Fibroblast of skin of back (primary cell): ENCODE results near the gene MED15.
A peak's percentile ranks its signal among the peaks of the same experiment; 100 is the strongest.
"Not testable (repeated sequence)": the region's sequence is repeated elsewhere in the genome, so short reads cannot be mapped to it uniquely, and the experiment has no call there.

Source experiments
- DNase-seq: peaks from one replicate; pipeline ENCODE4 v3.0.0-alpha.2; 2013

Gene MED15

DNA sequence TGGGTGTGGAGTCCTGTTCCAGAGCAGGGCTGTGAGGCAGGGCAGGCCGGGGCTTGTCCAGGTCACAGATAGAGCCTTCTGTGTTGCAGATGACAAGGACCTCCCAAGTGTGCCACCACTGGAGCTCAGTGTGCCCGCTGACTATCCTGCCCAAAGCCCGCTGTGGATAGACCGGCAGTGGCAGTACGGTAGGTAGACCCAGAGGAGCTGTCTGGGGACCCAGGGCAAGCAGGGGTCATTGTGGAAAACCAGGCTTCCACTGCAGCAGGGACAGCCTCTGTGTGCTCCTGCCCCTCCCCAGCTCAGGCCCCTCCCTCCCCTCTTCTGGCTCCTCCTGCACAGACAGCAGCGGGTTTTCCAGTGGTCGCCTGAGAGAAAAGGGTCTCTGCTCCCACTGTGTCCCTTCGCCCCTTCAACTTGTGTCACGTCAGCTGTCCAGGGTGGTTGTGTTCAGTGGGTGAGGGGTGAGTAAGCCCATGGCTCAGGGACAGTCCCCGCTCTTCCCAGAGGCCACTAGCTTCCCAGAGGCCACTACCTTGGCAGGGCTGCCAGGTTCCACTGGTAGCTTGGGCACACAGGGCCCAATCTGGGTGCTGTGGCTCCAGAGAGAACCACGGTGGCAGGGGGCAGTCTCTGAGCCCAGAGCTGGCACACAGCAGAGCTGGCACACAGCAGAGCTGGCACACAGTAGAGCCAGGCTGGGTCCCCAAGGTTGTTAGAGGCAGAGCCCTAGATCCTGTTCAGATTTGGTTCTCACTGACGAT is 78.4 kb downstream of the MED15 start:
- DNase-seq = no peak

DNA sequence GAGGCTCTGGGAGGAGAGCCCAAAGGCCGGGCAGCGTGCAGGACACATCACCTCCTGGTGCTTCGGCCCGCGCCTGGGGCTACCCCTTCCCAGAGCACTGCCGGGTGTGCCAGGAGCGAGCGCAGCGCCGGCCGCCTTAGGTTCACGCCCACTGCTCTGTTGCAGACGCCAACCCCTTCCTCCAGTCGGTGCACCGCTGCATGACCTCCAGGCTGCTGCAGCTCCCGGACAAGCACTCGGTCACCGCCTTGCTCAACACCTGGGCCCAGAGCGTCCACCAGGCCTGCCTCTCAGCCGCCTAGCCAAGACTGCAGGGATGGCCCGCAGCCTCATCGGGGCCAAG is 79.0 kb downstream of the MED15 start:
- DNase-seq = no peak

DNA sequence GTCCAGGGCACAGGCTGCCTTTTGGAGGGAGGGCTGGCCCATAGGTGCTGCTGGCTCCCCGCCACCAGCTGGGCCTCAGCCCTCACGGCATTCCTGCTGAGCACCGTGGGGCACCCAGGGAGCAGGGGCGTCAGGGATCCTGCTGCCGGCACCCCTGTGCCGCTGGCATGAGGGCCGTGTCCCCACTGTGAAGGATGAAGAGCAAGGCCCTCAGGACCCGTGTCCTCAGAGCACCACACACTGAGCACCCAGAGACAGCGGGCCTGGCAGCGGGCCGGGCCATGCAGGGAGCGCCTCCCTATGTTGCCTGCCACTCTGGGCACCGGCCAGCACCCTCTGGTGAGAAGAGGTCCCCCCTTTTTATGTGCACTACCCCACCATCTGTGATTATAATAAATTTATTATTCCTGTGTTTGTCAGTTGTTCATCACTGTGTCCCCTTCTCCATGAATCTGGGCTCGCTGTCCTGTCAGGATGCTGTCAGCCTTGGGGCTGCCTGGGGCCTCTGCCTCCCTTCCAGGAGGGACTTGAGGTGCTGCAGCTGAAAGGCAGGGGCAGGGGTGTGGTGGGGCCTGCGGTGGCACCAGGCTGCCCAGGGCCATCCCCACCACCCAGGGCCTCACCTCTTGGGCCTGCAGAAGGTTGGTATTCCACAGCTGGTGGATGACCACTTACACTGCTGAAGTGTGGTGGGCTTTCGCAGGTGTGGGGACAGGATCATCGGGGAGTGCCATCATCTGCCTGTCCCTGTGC is 80.0 kb downstream of the MED15 start:
- no peak for DNase-seq

DNA sequence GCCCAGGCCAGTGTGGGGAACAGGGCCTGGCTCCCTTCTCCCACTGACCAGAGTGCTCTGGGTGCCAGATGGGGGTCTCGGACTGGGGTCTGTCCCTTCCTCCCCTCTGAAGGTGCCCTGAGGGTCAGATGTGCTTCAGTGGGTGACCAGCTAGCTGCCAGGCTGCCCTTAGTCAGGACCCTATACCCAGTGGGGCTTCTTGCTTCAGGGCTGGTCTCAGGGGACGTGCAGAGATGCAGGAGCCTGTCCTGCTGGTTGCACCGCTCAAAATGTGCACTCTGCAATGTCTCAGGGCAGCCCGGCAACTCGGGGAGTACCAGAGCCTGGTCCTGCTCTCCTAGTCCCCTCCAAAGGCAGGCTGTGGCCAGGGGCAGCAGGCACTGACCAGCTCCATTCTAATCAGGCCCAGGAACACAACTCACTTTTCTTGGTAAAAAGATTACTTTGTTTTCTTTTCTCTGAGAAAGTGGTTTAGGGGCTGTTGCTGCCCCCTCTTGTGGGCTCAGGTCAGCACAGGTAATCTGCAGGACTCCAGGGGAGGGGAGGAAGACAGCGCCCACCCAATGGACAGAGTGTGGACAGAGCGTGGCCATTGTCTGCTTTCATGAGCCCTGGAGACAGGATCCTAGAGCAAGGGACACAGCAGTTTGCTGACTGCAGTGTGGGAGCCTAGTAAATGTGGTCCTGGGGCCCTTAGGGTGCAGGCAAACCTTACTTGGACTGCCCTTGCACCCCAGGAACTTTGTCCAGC is 80.9 kb downstream of the MED15 start:
- no peak for DNase-seq

DNA sequence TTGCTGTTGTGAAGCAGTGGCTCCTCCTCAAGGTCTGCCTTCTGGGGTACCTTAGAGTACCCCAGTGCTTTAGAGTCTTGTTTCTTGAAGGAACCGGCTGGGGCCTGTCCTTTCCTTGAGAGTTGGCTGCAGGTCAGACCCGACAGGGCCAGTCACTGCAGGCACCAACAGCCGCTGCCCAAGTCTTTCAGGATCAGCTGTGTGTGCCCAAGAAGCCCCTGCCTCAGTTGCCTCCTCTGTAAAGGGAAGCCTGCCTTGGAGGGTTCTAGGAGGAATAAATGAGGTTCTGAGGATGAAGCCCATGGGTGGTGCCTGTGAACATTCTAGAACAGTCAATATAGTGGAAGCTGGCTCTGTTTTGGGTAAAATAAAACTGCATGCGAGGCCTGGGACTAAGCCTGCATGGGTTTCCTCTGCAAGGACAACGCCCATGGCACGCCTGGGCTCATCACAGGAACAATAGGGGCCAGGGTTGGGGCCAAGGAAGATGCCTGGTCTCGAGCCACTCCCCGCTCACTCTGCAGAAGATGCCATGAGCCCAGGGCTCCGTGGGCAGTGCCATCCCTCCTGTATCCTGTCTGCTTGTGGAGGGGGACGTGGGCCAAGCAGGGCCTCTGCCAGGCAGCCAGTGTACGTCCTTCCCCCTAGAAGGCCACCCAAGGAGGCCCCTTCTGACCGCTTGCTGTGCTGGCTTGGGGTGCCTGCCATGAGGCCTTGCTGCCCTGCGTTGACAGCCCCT is 81.6 kb downstream of the MED15 start:
- DNase-seq = no peak

DNA sequence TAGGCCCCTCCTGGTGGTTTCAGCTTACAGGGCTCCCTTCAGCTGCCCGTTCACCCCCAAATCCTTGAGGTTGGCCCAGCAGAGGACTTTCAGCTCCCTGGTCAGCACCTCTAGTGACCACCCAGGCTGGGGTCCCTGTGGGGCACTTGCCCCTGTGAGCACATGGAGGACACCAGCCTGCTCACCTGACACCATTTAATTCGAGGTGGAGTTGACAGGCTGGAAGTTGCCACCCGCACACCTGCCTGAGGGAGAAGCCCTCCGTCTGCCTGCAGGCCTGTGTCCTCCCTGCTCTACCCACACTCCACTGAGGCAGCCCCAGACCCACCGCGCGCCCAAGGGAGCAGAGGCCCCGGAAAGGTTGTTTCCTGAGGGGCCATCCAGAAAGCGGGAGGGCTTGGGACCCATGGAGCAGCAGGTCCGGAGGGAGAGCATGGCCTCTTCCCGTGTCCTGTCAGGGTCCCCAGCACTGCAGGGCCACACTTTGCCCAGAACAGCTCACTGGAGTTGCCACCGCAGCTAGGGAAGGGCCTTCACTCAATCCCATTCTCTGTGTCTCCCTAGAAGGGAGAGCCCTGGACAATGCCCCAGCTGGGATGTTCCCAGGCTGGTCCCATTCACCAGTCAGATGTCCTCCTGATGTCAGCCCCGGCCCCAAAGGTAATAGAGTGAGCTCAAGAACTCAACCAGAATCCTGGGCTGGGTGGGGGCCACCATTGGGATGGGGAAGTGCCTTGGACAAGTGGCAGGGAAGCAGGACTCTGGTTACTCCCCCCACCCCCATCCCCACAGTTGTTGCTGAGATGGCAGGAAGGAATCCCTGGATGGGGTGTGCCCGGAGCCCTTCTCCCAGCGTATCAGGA is 82.4 kb downstream of the MED15 start:
- DNase-seq = no peak

DNA sequence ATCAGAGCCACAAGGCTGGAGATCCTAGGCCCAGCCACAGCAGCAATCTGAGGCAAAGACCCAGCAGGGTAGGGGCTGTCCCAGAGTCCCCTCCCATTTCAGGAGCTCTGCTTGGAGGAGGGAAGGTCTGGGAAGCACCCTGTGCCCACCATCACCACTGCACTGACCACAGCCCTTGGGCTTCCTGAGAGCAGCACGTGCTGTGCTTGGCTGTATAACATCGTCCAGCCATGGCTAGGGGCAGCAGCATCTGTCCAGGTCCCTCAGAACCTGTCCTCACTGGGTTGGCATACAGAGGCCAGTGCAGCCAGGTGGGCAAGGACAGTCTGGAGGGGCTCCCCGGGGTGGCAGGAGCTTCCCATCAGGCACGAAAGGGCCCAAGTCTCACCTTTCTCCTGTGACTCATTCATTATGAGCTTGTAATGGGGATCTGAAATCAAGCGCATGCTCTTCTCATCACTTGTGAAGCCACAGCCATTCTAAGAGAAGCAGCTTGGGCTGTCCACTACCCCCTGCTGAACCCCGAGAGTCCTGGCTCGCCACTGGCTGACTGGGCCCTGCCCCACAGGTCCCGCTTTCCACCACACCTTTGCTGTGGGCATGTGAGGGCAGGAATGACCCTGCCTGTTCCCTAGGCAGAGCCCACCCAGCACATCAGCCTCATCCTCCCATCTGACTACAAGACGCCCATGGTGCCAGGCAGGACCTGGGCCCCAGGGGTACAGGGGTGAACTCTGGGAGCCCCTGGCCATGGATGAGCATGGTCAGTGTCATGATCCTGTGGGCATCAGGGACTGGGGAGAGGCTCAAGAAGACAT is 83.3 kb downstream of the MED15 start:
- no peak for DNase-seq

DNA sequence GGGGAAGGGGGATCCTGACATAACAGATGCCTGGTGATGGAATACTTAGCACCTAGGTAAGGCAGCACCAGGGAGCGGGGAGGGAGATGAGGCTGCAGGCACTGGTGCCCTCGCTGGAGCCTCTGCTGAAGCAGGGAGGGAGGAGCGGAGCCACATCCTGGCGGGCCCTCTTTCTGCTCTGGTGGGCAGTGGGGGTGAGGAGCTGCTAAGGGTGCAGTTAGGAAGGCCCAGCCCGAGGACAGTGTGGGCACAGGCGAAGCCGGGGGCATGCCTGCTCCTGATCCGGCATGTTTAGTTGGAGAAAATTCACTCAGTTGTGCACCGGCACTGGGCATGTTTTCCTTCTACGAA is 83.9 kb downstream of the MED15 start:
- no peak for DNase-seq

DNA sequence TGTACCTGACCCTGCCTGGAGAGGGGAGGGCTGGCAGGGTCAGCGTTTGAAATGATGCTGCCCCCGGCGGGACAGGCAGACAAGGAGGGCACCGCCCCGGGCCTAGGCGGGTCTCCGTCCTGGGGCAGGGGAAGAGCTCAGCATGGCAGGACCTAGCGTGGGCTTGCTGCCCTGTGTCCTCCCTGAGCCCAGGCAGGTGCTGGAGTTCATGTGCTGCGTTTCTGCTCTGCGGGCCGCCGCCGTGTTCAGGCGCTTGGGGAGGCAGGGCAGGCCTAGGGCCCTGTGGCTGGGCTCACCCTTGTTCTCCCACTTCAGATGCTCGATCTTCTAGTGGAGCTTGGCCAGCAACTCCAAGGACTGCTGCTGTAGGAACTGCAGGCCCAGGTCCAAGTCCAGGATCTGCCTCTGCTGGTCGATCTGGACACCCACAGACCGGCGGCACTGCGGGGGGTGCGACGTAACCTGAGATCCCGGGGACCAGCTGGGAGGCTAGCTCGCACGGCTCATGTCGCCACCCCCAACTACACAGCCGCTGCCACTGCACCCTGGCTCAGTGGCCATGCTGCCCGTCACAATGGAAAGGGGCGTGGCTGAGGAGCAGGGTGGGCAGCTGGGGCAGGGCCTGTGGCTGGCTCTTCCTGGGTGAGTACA is 84.4 kb downstream of the MED15 start:
- DNase-seq = peak; percentile 41

DNA sequence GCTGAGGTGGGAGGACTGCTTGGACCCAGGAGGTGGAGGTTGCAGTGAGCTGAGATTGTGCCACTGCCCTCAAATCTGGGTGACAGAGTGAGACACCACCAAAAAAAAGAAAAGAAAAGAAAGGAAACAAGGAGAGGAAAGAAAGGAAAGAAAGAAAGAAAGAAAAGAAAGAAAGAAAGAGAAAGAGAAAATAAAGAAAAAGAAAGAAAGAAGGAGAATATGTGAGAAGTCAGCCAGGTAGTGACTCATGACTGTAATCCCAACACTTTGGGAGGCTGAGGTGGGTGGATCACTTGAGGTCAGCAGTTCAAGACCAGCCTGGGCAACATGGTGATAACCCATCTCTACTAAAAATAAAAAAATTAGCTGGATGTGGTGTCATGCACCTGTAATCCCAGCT is 86.6 kb downstream of the MED15 start:
- DNase-seq = not testable (repeated sequence)

DNA sequence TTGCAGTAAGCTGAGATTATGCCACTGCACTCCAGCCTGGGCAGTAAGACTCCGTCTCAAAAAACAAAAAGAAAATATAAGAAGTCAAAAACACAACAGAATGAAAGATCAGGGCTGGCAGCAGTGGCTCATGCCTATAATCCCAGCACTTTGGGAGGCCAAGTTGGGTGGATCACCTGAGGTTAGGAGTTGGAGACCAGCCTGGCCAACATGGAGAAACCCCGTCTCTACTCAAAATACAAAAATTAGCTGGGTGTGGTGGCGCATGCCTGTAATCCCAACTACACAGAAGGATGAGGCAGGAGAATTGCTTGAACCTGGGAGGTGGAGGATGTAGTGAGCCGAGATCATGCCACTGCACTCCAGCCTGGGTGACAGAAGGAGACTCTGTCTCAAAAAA is 87.1 kb downstream of the MED15 start:
- DNase-seq = not testable (repeated sequence)

DNA sequence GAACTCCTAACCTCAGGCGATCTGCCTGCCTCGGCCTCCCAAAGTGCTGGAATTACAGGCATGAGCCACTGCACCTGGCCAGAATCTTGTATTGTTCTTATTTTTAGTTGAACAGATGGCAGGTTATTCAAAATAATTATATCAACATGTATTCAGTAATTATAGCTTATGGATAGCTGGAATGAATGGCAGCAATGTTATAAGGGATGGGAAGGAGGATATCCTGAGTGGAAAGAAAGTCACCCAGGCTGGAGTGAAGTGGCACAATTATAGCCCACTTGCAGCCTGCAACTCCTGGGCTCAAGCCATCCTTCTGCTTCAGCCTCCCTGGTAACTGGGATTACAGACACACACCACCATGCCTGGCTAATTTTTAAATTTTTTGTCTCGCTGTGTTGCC is 88.1 kb downstream of the MED15 start:
- DNase-seq = no peak

DNA sequence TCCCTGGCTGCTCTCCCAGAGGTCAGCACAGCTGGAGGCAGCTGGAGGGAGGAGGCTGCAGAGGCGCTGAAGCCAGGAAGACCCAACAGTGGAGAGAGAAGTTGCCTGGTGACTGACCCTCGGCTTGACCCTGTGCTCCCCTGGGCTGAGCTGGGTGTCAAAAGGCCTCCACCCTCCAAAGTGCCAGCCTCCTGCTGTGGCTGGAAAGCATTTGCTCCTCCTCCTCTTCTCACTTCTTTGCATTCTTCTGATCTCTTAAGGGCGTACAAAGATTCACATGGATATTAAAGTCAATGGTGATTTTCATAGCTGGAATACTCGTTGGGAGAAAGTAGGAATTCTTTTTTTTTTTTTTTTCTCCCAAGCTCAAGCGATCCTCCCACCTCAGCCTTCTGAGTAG is 91.7 kb downstream of the MED15 start:
- DNase-seq = no peak

DNA sequence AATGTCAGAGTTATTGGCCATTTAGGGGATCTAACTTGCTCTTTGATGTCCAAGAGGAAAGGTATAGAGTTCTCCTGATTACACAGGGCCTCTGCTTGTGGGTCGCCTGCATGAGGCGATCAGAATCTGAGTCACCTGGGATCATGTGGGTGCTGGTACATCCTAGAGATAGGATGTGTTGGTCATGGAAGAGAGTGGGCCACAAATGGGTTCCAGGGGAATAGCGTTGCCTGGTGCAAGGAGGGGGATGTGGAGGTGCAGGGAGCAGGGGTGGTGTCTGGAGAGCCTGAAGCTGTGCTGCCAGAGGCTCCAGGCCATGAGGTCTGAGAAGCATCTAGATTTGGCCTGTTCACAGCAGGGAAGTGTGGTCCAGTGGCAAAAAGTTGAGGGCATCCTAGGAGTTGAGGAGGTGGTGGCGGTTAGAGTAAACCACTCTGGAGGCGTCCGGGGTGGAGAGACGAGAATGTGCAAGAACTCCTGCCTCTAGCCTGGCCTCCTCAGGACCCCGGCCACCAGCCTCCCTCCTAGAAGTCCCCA is 92.8 kb downstream of the MED15 start:
- DNase-seq = no peak

DNA sequence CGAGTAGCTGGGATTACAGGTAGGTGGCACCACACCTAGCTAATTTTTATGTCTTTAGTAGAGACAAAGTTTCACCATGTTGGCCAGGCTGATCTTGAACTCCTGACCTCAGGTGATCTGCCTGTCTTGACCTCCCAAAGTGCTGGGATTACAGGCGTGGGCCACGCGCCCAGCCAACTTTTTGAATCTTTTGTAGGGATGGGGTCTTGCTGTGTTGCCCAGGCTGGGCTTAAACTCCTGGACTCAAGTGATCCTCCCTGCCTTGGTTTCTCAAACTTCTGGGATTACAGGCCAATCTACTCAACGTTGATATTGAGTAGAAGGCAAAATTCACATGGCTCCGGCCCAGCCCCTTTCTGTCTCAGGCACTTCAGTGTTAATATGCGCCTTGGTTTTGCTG is 93.9 kb downstream of the MED15 start:
- no peak for DNase-seq

DNA sequence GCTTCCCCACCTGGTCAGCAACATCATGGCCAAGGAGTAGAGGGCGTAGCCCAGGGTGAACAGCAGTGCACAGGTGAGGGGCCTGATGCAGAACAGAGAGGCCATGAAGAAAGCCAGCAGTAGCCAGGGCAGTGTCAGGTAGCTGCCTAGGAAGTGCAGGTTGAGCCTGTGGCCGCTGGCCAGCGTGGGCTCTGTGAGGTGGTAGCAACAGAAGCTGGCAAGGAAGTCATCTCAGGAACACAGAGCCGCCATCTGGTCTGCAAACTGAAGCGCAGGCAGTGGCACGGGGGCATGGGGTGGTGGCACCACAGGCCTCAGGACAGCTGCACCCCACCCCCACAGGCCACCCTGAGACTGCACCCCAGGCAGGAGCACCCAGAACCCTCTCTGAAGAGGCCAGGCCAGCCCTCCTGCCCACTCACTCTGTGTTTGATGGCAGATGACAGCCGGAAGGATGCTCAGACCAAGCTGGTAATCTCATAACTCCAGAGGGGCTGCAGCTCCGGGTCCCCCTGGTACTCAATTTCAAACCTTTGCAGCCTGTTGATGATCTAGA is 95.3 kb downstream of the MED15 start:
- no peak for DNase-seq

DNA sequence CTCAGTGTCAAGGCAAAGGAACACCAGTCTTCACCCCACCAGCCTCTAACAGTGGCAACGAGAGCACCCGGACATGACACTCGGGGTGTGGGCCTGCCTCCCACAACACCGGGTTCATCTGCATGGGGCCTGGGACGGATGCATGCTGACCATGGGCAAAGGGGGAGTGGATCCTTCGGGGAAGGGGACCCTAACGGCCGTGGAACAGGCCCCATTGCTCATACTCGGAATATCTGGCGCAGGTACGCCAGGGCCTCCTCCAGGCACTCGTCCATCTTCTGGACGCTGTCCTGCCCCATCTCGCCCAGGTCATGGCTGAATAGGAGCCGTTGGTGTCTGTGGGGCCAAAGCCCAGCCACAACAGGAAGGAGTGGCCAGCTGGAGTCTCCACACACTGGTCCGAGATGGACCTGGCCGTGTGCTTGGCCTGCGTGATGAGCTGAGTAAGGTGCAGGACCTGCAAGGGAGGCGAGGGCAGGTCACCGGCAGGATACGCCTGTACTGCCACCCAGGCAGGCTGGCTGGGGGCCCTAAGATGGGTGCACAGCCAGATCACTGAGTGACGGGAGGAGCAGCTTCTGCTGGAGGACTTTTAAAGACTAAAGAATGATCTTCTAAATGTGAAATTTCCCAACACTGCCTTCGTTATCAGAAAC is 96.8 kb downstream of the MED15 start:
- no peak for DNase-seq

DNA sequence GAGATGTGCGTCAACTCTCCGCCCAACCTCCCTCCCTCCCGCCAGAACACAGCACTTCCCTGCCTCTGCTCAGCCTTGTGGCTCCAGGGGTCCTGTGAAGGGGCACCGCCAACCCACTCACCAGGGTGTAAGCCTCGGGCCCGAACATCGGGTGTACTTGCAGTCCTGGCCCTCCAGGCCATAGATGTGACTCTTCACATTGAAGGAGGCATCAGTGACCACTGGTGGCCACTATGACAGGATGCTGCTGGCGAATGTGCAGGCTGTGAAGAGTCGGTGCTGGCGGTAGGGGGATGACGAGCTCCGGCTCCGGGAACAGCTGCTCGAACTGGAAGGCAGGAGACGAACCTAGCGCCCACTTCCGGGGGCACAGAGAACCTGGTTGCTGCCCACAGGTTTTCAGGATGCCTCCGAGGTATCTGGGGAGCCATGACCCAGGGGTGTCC is 97.4 kb downstream of the MED15 start:
- DNase-seq = no peak

DNA sequence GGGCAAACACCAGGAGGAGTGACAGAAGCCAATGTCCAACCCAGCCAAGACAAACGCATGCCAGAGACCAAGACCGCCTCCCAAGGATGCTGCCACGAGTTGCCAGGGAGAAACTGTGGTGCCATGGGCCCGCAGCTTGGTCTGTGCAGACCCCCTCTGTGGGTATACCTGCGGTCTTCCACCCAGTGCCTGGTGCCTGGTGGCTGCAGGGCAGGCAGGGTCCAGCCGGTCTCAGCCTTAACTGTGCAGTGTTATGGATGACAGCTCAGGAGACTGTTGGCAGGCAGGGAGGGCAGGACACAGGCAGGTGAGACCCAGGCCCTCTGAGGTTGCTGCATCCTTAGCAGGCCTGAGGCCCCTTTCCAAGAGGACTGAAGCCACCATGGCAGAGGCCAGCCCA is 97.9 kb downstream of the MED15 start:
- DNase-seq = no peak
